ENCODE measurements around the gene EFCAB8.

The EFCAB8 gene

GRCh38 chr20:32908334-32909292, 49.9 kb downstream of the EFCAB8 start:
- TF ChIP-seq RARB (CRISPR knock-in tag; IDR thresholded peaks at IDR 0.05): no peak
- no peak for TF ChIP-seq ZFP30 (CRISPR knock-in tag; IDR thresholded peaks at IDR 0.05)
- no peak for TF ChIP-seq ZFP3 (CRISPR knock-in tag; IDR thresholded peaks at IDR 0.05)
- TF ChIP-seq ESRRG (CRISPR knock-in tag; IDR thresholded peaks at IDR 0.05): no peak
- TF ChIP-seq ISL1 (CRISPR knock-in tag; IDR thresholded peaks at IDR 0.05): no peak
- TF ChIP-seq POU6F1 (CRISPR knock-in tag; IDR thresholded peaks at IDR 0.05; ENCODE audit: borderline replicate concordance, low read depth): no peak
- no peak for TF ChIP-seq SNAI2 (CRISPR knock-in tag; IDR thresholded peaks at IDR 0.05)
- TF ChIP-seq ZNF8 (CRISPR knock-in tag; IDR thresholded peaks at IDR 0.05): no peak
- TF ChIP-seq ARNTL (CRISPR knock-in tag; IDR thresholded peaks at IDR 0.05; ENCODE audit: borderline replicate concordance, low read depth): no peak
- no peak for TF ChIP-seq PPARA (CRISPR knock-in tag; IDR thresholded peaks at IDR 0.05; ENCODE audit: borderline replicate concordance)
- TF ChIP-seq TSHZ2 (CRISPR knock-in tag; IDR thresholded peaks at IDR 0.05): no peak
- no peak for TF ChIP-seq CSRNP3 (CRISPR knock-in tag; IDR thresholded peaks at IDR 0.05)
- no peak for TF ChIP-seq ZNF565 (CRISPR knock-in tag; conservative IDR thresholded peaks at IDR 0.05; ENCODE audit: low read depth)
- TF ChIP-seq ZC3H10 (CRISPR knock-in tag; IDR thresholded peaks at IDR 0.05): no peak
- no peak for TF ChIP-seq TOX (CRISPR knock-in tag; IDR thresholded peaks at IDR 0.05; ENCODE audit: borderline replicate concordance)
- no peak for TF ChIP-seq CSDC2 (CRISPR knock-in tag; IDR thresholded peaks at IDR 0.05)
- no peak for TF ChIP-seq PATZ1 (CRISPR knock-in tag; IDR thresholded peaks at IDR 0.05; ENCODE audit: borderline replicate concordance)
- no peak for TF ChIP-seq BACH2 (CRISPR knock-in tag; IDR thresholded peaks at IDR 0.05; ENCODE audit: borderline replicate concordance)
- TF ChIP-seq ZNF70 (CRISPR knock-in tag; IDR thresholded peaks at IDR 0.05): no peak
- TF ChIP-seq GLIS3 (CRISPR knock-in tag; IDR thresholded peaks at IDR 0.05): no peak
- ATAC-seq: no peak

GRCh38 chr20:32909451-32909850, 50.7 kb downstream of the EFCAB8 start:
- ATAC-seq: no peak
- TF ChIP-seq GLIS3 (CRISPR knock-in tag; IDR thresholded peaks at IDR 0.05) (no peak), ZFP30 (CRISPR knock-in tag; IDR thresholded peaks at IDR 0.05) (no peak), TCF4 (CRISPR knock-in tag; IDR thresholded peaks at IDR 0.05; ENCODE audit: borderline replicate concordance) (no peak), ZNF70 (CRISPR knock-in tag; IDR thresholded peaks at IDR 0.05) (no peak), ZNF565 (CRISPR knock-in tag; conservative IDR thresholded peaks at IDR 0.05; ENCODE audit: low read depth) (no peak), ZNF8 (CRISPR knock-in tag; IDR thresholded peaks at IDR 0.05) (no peak), TOX (CRISPR knock-in tag; IDR thresholded peaks at IDR 0.05; ENCODE audit: borderline replicate concordance) (no peak), POU6F1 (CRISPR knock-in tag; IDR thresholded peaks at IDR 0.05; ENCODE audit: borderline replicate concordance, low read depth) (no peak), PPARA (CRISPR knock-in tag; IDR thresholded peaks at IDR 0.05; ENCODE audit: borderline replicate concordance) (no peak)

All from SK-N-SH treated with all-trans-retinoic acid at 6 μM for 48 hours (cell line).